ENCODE results near the gene LRRC74A. TPM values are rescaled to one million over a fixed set of nuclear protein-coding genes. Genes with fewer than 3 reads are reported as not detected.

LRRC74A gene
- total and polyA plus RNA-seq, 10 of the 15 experiments (the other 5 are each of a cell fraction or from before 2014, with no cell fraction given), result not detected

DNA sequence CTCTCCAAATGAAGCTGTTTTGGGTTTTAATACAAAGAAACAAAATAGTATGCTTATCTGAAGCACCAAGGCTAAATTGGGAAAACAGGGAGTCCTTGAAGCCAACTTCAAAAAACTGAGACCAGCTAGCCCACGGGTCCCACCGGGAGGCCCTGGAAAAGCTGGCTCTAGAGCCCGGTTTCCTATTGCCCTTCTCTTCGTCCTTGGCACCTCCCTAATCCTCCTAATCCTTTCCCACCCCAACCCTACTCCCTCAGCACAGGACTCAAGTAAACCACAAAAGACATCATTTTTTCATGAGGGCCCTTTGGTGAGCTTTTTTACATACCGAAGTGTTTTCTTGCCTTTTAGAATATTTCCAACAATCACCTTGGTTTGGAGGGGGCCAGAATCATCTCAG lies 11.3 kb downstream of the LRRC74A start:
- Histone ChIP-seq H4K20me1 (ENCODE audit: control insufficient read depth, insufficient read depth) (no peaks in the 10 kb centered on the region), H3K4me2 (ENCODE audit: control insufficient read depth, insufficient read depth) (no peak overlapping the region), H3K27ac (ENCODE audit: control insufficient read depth, insufficient read depth) (no peak overlapping the region), H2AFZ (ENCODE audit: control insufficient read depth, low read depth, low read length) (no peak overlapping the region), H3K4me3 (no peak overlapping the region), H3K9me3 (replicated peaks; ENCODE audit: control insufficient read depth, insufficient read depth, low read length) (no peaks in the 10 kb centered on the region), H3K4me1 (ENCODE audit: control insufficient read depth, insufficient read depth, low read length) (no peaks in the 10 kb centered on the region), H3K79me2 (ENCODE audit: control insufficient read depth, insufficient read depth, low read length) (no peaks in the 10 kb centered on the region), H3K9ac (ENCODE audit: control insufficient read depth, insufficient read depth, low read length) (no peak overlapping the region), H3K27me3 (replicated peaks in 1 of 2; ENCODE audit: control insufficient read depth in 2 of 2, insufficient read depth in 2 of 2, low read length in 1 of 2) (peaks cover 0 to 3% of the 10 kb centered on the region in 2 experiments; a peak in 3 of 4 replicates), H3K36me3 (ENCODE audit: control insufficient read depth in 2 of 2, insufficient read depth in 2 of 2, low read length in 1 of 2) (no peaks in the 10 kb centered on the region)
- ChIA-PET CTCF (interaction anchor here (0.9 to 1.0 kb wide), 2 partner anchors 39 to 53 kb away, joined by 3 to 5 read pairs; no protein-coding TSS in a partner anchor), SMC1A (ENCODE audit: uncharacterized antibody, unreplicated experiment) (no interaction called here), RAD21 (ENCODE audit: unreplicated experiment) (interaction anchor here (0.9 kb wide), 1 partner anchor 39 kb away, joined by 3 read pairs; no protein-coding TSS in a partner anchor), POLR2A (no interaction called here)
- FAIRE-seq (no peak), ATAC-seq (no peak), DNase-seq (ENCODE audit: low read depth, low spot score) (no peak)
- intact Hi-C loops (cut with micrococcal nuclease; ENCODE audit: unreplicated experiment) (no loop called here), in situ Hi-C loops (cut with MboI) (no loop called here)
- WGBS (ENCODE audit: insufficient coverage, insufficient replicate concordance, low lambda C conversion rate, missing lambda C conversion rate), result 37% methylated on average over 5 of the region's 5 CpGs
- TF ChIP-seq CHD2 (IDR thresholded peaks at IDR 0.05; ENCODE audit: borderline replicate concordance, low read depth, low read length), result no peak
- TF ChIP-seq HDAC6 (IDR thresholded peaks at IDR 0.05; ENCODE audit: unreplicated experiment), result no peak
- TF ChIP-seq TBL1XR1 (IDR thresholded peaks at IDR 0.05; ENCODE audit: low read depth, low read length), result no peak
- TF ChIP-seq NFYB (IDR thresholded peaks at IDR 0.05; ENCODE audit: insufficient read depth, low read depth, low read length), result no peak
- TF ChIP-seq ZNF274 (IDR thresholded peaks at IDR 0.05; ENCODE audit: insufficient read depth, insufficient read length), result no peak
- no peak for TF ChIP-seq NRF1 (conservative IDR thresholded peaks at IDR 0.05; ENCODE audit: low read depth, low read length)
- TF ChIP-seq, protein P1, sequence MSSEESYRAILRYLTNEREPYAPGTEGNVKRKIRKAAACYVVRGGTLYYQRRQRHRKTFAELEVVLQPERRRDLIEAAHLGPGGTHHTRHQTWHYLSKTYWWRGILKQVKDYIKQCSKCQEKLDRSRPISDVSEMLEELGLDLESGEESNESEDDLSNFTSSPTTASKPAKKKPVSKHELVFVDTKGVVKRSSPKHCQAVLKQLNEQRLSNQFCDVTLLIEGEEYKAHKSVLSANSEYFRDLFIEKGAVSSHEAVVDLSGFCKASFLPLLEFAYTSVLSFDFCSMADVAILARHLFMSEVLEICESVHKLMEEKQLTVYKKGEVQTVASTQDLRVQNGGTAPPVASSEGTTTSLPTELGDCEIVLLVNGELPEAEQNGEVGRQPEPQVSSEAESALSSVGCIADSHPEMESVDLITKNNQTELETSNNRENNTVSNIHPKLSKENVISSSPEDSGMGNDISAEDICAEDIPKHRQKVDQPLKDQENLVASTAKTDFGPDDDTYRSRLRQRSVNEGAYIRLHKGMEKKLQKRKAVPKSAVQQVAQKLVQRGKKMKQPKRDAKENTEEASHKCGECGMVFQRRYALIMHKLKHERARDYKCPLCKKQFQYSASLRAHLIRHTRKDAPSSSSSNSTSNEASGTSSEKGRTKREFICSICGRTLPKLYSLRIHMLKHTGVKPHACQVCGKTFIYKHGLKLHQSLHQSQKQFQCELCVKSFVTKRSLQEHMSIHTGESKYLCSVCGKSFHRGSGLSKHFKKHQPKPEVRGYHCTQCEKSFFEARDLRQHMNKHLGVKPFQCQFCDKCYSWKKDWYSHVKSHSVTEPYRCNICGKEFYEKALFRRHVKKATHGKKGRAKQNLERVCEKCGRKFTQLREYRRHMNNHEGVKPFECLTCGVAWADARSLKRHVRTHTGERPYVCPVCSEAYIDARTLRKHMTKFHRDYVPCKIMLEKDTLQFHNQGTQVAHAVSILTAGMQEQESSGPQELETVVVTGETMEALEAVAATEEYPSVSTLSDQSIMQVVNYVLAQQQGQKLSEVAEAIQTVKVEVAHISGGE (CRISPR knock-in tag; IDR thresholded peaks at IDR 0.05), result no peak
- no peak for TF ChIP-seq FOXK2 (IDR thresholded peaks at IDR 0.05)
- TF ChIP-seq, protein P2, sequence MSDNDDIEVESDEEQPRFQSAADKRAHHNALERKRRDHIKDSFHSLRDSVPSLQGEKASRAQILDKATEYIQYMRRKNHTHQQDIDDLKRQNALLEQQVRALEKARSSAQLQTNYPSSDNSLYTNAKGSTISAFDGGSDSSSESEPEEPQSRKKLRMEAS (IDR thresholded peaks at IDR 0.05; ENCODE audit: low read depth, low read length), result no peak
- TF ChIP-seq ETV6 (conservative IDR thresholded peaks at IDR 0.05 in 1 of 2, IDR thresholded peaks at IDR 0.05 in 1 of 2; ENCODE audit: borderline replicate concordance in 1 of 2, low read depth in 1 of 2), result no peak
- TF ChIP-seq YY1 (IDR thresholded peaks at IDR 0.05; ENCODE audit: low read depth, low read length), result no peak
- no peak for TF ChIP-seq RELA (IDR thresholded peaks at IDR 0.05; ENCODE audit: borderline replicate concordance, partially characterized antibody)
- no peak for TF ChIP-seq SIN3A (IDR thresholded peaks at IDR 0.05; ENCODE audit: low read depth, low read length)
- no peak for TF ChIP-seq NR2F1 (conservative IDR thresholded peaks at IDR 0.05)
- no peak for TF ChIP-seq CBX5 (IDR thresholded peaks at IDR 0.05; ENCODE audit: low read depth)
- TF ChIP-seq CREM (IDR thresholded peaks at IDR 0.05; ENCODE audit: low read depth), result no peak
- BruUV-seq (replicated peaks), result no TSS peak
